ENCODE results near the gene ZNF326. TPM values are rescaled to one million over a fixed set of nuclear protein-coding genes. Genes with fewer than 3 reads are reported as not detected.

ZNF326 gene
- 6.0 TPM for total RNA-seq
- polyA plus RNA-seq = 14.3 TPM
- long read RNA-seq, donor 1, partial matches to known transcripts = 0 of 2 reads
- long read RNA-seq, donor 1, other reads (novel, unspliced or antisense) = 0 of 2 reads
- long read RNA-seq, donor 2, transcript ZNF326-202 (4 exons, 1,538 nt) = minor isoform, 5 of 39 reads
- long read RNA-seq, donor 2, transcript ZNF326-201 (12 exons, 2,729 nt) = major isoform, 10 of 39 reads
- long read RNA-seq, donor 2, partial matches to known transcripts = 24 of 39 reads
- long read RNA-seq, donor 2, other reads (novel, unspliced or antisense) = 0 of 39 reads
- long read RNA-seq, donor 3, transcript ZNF326-202 (4 exons, 1,538 nt) = major isoform, 6 of 30 reads
- long read RNA-seq, donor 3, transcript ZNF326-201 (12 exons, 2,729 nt) = minor isoform, 5 of 30 reads
- long read RNA-seq, donor 3, partial matches to known transcripts = 18 of 30 reads
- long read RNA-seq, donor 3, other reads (novel, unspliced or antisense) = 0 of 30 reads
- long read RNA-seq, donor 4, partial matches to known transcripts = 0 of 5 reads
- long read RNA-seq, donor 4, other reads (novel, unspliced or antisense) = 0 of 5 reads
- long read RNA-seq, donor 5, partial matches to known transcripts = 44 of 50 reads
- long read RNA-seq, donor 5, other reads (novel, unspliced or antisense) = 0 of 50 reads
- long read RNA-seq, donor 6, partial matches to known transcripts = 0 of 5 reads
- long read RNA-seq, donor 6, other reads (novel, unspliced or antisense) = 0 of 5 reads
- long read RNA-seq, donor 7, partial matches to known transcripts = 19 of 25 reads
- long read RNA-seq, donor 7, other reads (novel, unspliced or antisense) = 0 of 25 reads
- long read RNA-seq, donor 8, partial matches to known transcripts = 0 of 2 reads
- long read RNA-seq, donor 8, other reads (novel, unspliced or antisense) = 0 of 2 reads
- long read RNA-seq, donor 9, partial matches to known transcripts = 0 of 2 reads
- long read RNA-seq, donor 9, other reads (novel, unspliced or antisense) = 0 of 2 reads
- long read RNA-seq, donor 10, partial matches to known transcripts = 9 of 12 reads
- long read RNA-seq, donor 10, other reads (novel, unspliced or antisense) = 0 of 12 reads

- Histone ChIP-seq H3K27ac (ENCODE audit: low read depth in 1 of 2, low read length in 1 of 2) (peak within 1 kb of the TSS; percentile 85 to 87), H3K27me3 (ENCODE audit: control insufficient read depth in 2 of 2, insufficient read depth in 1 of 2, low read length in 1 of 2) (no peaks in the 10 kb centered on the region), H3K4me1 (ENCODE audit: control insufficient read depth in 2 of 2, insufficient read depth in 2 of 2, low read length in 2 of 2) (peaks cover 9 to 13% of the 10 kb centered on the region in 2 donors), H3K36me3 (ENCODE audit: control insufficient read depth in 2 of 2, insufficient read depth in 2 of 2, low read length in 1 of 2) (peaks cover 0 to 6% of the 10 kb centered on the region in 2 donors), H3K4me3 (ENCODE audit: low read length in 2 of 2) (peak within 1 kb of the TSS; percentile 87 to 97), H3K9me3 (ENCODE audit: control insufficient read depth in 2 of 2, insufficient read depth in 1 of 2, low read length in 1 of 2) (no peaks in the 10 kb centered on the region)
- WGBS = under 1% methylated on average over 88 of the region's 88 CpGs
- peak; percentile 63 to 95 (median 89) for DNase-seq (ENCODE audit: low read depth in 6 of 9, low spot score in 9 of 9)
These were observed at the start of gene ZNF326 for GRCh38 chr1:89994805-89995597. Gene ZNF326 (plus strand): TSS chr1:89995110. CDS start chr1:89995258, 148 bp downstream.

GRCh38 chr1:89945852-89946476 is 48.9 kb upstream of the ZNF326 start:
- Histone ChIP-seq H3K27ac (ENCODE audit: low read depth in 1 of 2, low read length in 1 of 2) (no peak overlapping the region), H3K4me1 (ENCODE audit: control insufficient read depth in 2 of 2, insufficient read depth in 2 of 2, low read length in 2 of 2) (peaks cover 4% of the 10 kb centered on the region in 2 donors), H3K9me3 (ENCODE audit: control insufficient read depth in 2 of 2, insufficient read depth in 1 of 2, low read length in 1 of 2) (no peaks in the 10 kb centered on the region), H3K36me3 (ENCODE audit: control insufficient read depth in 2 of 2, insufficient read depth in 2 of 2, low read length in 1 of 2) (no peaks in the 10 kb centered on the region), H3K4me3 (ENCODE audit: low read length in 2 of 2) (no peak overlapping the region), H3K27me3 (ENCODE audit: control insufficient read depth in 2 of 2, insufficient read depth in 1 of 2, low read length in 1 of 2) (no peaks in the 10 kb centered on the region)
- DNase-seq (ENCODE audit: low read depth in 6 of 9, low spot score in 9 of 9) = no peak
- WGBS = 96% methylated on average over 5 of the region's 5 CpGs

GRCh38 chr1:89946532-89946931 is 48.4 kb upstream of the ZNF326 start:
- no peak for DNase-seq (ENCODE audit: low read depth in 6 of 9, low spot score in 9 of 9)
- Histone ChIP-seq H3K4me1 (ENCODE audit: control insufficient read depth in 2 of 2, insufficient read depth in 2 of 2, low read length in 2 of 2) (no peaks in the 10 kb centered on the region), H3K27ac (ENCODE audit: low read depth in 1 of 2, low read length in 1 of 2) (no peak overlapping the region), H3K27me3 (ENCODE audit: control insufficient read depth in 2 of 2, insufficient read depth in 1 of 2, low read length in 1 of 2) (no peaks in the 10 kb centered on the region), H3K36me3 (ENCODE audit: control insufficient read depth in 2 of 2, insufficient read depth in 2 of 2, low read length in 1 of 2) (no peaks in the 10 kb centered on the region), H3K4me3 (ENCODE audit: low read length in 2 of 2) (no peak overlapping the region), H3K9me3 (ENCODE audit: control insufficient read depth in 2 of 2, insufficient read depth in 1 of 2, low read length in 1 of 2) (no peaks in the 10 kb centered on the region)
- WGBS = 31% methylated on average over 1 of the region's 1 CpG

GRCh38 chr1:89948722-89949345 is 46.1 kb upstream of the ZNF326 start:
- Histone ChIP-seq H3K27me3 (ENCODE audit: control insufficient read depth in 2 of 2, insufficient read depth in 1 of 2, low read length in 1 of 2) (no peaks in the 10 kb centered on the region), H3K4me3 (ENCODE audit: low read length in 2 of 2) (no peak overlapping the region), H3K36me3 (ENCODE audit: control insufficient read depth in 2 of 2, insufficient read depth in 2 of 2, low read length in 1 of 2) (no peaks in the 10 kb centered on the region), H3K27ac (ENCODE audit: low read depth in 1 of 2, low read length in 1 of 2) (no peak overlapping the region), H3K9me3 (ENCODE audit: control insufficient read depth in 2 of 2, insufficient read depth in 1 of 2, low read length in 1 of 2) (no peaks in the 10 kb centered on the region), H3K4me1 (ENCODE audit: control insufficient read depth in 2 of 2, insufficient read depth in 2 of 2, low read length in 2 of 2) (peaks cover 3 to 7% of the 10 kb centered on the region in 2 donors)
- DNase-seq (ENCODE audit: low read depth in 6 of 9, low spot score in 9 of 9) = no peak
- 94% methylated on average over 6 of the region's 6 CpGs for WGBS

GRCh38 chr1:89949991-89950624 is 44.8 kb upstream of the ZNF326 start:
- Histone ChIP-seq H3K9me3 (ENCODE audit: control insufficient read depth in 2 of 2, insufficient read depth in 1 of 2, low read length in 1 of 2) (no peaks in the 10 kb centered on the region), H3K4me1 (ENCODE audit: control insufficient read depth in 2 of 2, insufficient read depth in 2 of 2, low read length in 2 of 2) (peaks cover 12 to 20% of the 10 kb centered on the region in 2 donors), H3K27ac (ENCODE audit: low read depth in 1 of 2, low read length in 1 of 2) (no peak overlapping the region), H3K27me3 (ENCODE audit: control insufficient read depth in 2 of 2, insufficient read depth in 1 of 2, low read length in 1 of 2) (no peaks in the 10 kb centered on the region), H3K36me3 (ENCODE audit: control insufficient read depth in 2 of 2, insufficient read depth in 2 of 2, low read length in 1 of 2) (no peaks in the 10 kb centered on the region), H3K4me3 (ENCODE audit: low read length in 2 of 2) (no peak overlapping the region)
- 63% methylated on average over 1 of the region's 1 CpG for WGBS
- DNase-seq (ENCODE audit: low read depth in 6 of 9, low spot score in 9 of 9) = no peak

GRCh38 chr1:89950703-89951102 is 44.2 kb upstream of the ZNF326 start:
- 95% methylated on average over 2 of the region's 2 CpGs for WGBS
- Histone ChIP-seq H3K4me3 (ENCODE audit: low read length in 2 of 2) (no peak overlapping the region), H3K4me1 (ENCODE audit: control insufficient read depth in 2 of 2, insufficient read depth in 2 of 2, low read length in 2 of 2) (peaks cover 18 to 26% of the 10 kb centered on the region in 2 donors), H3K9me3 (ENCODE audit: control insufficient read depth in 2 of 2, insufficient read depth in 1 of 2, low read length in 1 of 2) (no peaks in the 10 kb centered on the region), H3K36me3 (ENCODE audit: control insufficient read depth in 2 of 2, insufficient read depth in 2 of 2, low read length in 1 of 2) (no peaks in the 10 kb centered on the region), H3K27ac (ENCODE audit: low read depth in 1 of 2, low read length in 1 of 2) (no peak overlapping the region), H3K27me3 (ENCODE audit: control insufficient read depth in 2 of 2, insufficient read depth in 1 of 2, low read length in 1 of 2) (no peaks in the 10 kb centered on the region)
- no peak for DNase-seq (ENCODE audit: low read depth in 6 of 9, low spot score in 9 of 9)

GRCh38 chr1:89951766-89952604 is 42.9 kb upstream of the ZNF326 start:
- Histone ChIP-seq H3K4me3 (ENCODE audit: low read length in 2 of 2) (no peak overlapping the region), H3K9me3 (ENCODE audit: control insufficient read depth in 2 of 2, insufficient read depth in 1 of 2, low read length in 1 of 2) (no peaks in the 10 kb centered on the region), H3K36me3 (ENCODE audit: control insufficient read depth in 2 of 2, insufficient read depth in 2 of 2, low read length in 1 of 2) (no peaks in the 10 kb centered on the region), H3K4me1 (ENCODE audit: control insufficient read depth in 2 of 2, insufficient read depth in 2 of 2, low read length in 2 of 2) (peaks cover 27 to 38% of the 10 kb centered on the region in 2 donors), H3K27me3 (ENCODE audit: control insufficient read depth in 2 of 2, insufficient read depth in 1 of 2, low read length in 1 of 2) (no peaks in the 10 kb centered on the region), H3K27ac (ENCODE audit: low read depth in 1 of 2, low read length in 1 of 2) (no peak overlapping the region)
- 93% methylated on average over 5 of the region's 5 CpGs for WGBS
- no peak for DNase-seq (ENCODE audit: low read depth in 6 of 9, low spot score in 9 of 9)

All from thymus (tissue), 14 donors.